HPDE6-E6E7 (cell line): Measurements from ENCODE around the gene PSKH1.

Experiments used
- DNase-seq: peaks from one replicate; pipeline ENCODE4 v3.0.0; 2011; ENCODE audit warnings: missing footprints; ENCODE audit errors: extremely low spot score

The PSKH1 gene

DNA sequence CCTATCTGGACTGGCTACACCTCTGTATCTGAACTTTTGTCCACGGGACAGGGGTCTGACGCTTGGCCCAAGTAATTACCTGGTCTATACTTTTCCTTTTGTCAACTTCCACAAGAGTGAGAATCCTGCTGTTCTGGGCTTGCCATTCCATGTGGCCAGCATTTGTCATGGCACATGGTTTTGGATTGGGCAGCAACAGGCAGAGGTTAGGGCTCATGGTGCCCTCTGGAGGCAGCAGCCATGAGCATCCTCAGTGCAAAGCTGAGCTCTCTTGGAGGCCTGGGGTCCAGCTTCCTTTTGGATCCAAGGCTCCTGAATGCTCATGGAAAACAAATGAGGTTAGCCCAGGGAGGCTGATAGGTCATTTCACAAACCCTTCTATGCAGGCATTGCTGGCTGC lies 27.7 kb upstream of the PSKH1 start:
- no peak for DNase-seq

GRCh38 chr16:67868290-67868689 lies 24.8 kb upstream of the PSKH1 start:
- no peak for DNase-seq

- DNase-seq, result no peak
Observed at GRCh38 chr16:67869653-67870052, 23.4 kb upstream of the PSKH1 start.

DNA sequence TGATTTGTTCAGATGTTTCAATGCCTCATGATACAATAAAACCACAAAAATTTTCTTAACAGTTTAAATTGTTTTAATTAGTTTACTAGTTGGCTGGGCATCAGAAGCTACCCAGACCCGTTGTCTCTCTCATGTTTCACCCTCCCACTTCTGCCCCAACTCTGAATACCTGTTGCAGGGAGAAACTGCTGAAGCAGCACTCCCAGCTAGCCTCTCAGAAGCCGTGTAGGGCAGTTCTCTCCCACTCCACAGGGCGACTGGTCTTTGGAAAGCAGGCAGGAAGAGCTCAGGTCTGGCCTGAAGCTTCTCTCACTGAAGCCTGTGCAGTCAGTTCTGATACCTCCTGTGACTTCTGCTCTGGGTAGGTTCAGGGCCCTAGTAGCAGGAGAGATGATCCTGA lies 21.8 kb upstream of the PSKH1 start:
- DNase-seq, result no peak

DNA sequence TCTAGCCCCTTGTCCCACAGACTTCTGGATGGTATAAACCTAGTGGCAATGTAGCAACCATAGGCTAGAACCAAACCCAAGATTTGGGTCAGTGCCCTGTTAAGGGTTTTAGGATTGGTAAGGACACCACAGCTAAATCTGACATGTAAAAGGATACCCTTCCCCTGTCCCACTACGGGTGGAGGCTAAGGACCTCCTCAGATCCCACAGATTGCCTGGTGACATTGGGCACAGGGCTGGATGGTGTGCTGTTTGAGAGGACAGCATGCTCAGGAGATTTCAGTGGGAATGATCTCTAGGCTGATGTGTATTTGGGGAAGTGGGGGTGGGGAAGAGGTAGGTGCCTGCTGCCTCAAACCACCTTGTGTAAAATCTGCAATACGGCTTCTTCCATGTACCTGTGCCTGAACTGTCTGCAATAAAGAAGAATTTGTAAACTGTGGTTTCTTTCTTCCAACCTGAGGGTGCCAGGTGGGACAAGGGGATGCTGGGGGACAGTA lies 20.9 kb upstream of the PSKH1 start:
- no peak for DNase-seq

DNA sequence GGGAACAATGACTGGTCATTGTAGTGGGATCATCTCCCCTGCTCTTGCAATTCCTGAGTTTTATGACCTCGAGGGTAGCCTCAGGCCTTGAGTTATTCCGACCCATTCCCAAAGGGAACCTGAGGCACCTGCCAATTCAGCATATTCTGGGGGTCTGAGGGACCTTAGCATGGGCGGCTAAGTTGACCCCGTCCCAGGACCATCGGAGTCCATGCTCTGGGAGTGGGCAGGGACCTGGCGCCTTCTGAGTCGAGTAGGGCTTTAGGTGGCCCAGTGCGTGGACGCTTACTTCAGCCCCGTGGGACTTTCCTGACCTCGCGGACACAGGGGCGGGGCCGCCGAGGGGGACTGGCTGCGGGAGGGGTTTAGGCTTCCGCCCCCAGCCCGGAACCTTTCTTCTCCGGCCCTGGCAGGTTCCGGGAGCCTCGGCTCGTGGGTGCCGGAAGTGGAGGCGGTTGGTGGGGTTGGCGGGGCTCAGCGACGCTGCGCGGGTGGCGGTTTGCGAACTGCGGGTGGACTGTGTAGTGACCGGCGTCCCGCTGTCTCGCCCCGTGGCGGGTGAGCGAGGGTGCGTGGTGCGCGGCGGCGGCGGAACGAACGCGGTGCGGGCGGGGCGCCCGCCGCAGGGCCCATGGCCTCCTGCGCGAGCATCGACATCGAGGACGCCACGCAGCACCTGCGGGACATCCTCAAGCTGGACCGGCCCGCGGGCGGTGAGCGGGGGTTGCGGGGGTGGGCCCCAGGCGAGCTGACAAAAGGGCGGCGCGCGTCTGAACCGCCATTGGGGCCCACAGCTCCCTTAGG lies 20.2 kb upstream of the PSKH1 start, which contains the start of gene EDC4:
Gene EDC4, plus strand, starts transcription at position 422 of the 804 bp plus-strand sequence. Its CDS starts 210 bp downstream, at position 632.
- peak; percentile 88 for DNase-seq

DNA sequence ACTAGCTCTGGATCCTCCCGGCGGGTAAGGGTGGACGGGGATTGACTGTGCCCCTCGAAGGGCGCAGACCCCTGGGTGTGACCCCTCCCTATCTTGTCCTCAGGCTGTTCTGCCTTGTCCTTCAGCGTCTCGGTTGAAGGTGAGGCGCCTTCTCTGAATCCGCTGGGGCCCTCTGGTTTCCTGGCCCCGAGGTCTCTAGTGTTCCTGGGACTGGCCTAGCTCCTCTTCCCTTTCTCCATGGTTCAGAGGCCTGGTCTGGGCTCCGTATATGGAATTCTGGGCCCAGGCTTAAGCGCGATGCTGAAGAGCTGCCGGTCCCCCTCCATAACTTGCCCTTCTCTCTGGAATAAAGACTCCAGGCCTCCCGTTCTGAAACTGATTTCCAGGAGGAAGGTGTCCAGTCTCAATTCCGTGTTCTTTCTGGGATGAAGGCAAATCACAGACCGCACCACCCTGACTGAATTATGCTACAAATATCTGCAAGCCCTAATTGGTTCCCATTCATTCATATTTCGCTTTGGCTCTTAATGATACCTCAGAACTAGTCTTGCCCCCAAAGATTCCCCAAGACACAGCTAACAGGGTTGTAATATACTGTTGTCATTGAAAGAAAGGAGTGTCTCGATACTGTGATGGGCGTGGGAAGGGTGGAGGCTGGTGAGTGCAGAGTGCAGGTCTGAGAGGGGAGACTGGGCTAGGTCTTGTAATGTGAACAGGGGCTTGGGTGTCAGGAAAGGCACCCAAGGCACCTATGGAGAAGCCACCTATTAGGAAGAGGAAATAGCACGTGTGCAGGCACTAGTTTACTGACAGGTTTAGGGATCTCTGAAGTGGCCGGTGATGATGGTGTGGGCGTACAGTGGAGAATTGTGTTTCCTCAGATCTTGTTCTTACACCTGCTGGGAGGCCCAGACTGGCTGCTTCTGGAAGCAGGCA lies 19.4 kb upstream of the PSKH1 start:
- DNase-seq, result no peak

DNA sequence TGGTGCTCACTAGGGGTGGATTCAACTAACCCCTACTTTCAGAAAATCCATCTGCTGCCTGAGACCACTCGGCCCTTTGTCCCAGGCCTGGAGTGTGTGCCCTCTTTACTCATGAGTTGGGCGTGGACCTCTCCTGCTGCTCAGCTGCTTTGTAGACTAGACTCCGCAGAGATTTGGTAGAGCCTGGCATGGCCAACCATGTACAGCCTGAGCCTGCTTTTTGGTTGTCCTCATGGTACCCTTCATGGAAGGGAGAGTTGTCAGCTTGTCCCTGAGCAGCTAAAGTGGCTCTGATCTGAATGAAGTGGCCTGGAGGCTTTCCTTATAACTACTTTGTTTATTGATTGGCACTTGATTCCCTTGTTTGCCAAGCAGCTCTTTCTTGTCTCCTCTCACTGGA lies 18.7 kb upstream of the PSKH1 start:
- DNase-seq, result no peak

- no peak for DNase-seq
Observed at GRCh38 chr16:67877064-67877463, 16.0 kb upstream of the PSKH1 start.

DNA sequence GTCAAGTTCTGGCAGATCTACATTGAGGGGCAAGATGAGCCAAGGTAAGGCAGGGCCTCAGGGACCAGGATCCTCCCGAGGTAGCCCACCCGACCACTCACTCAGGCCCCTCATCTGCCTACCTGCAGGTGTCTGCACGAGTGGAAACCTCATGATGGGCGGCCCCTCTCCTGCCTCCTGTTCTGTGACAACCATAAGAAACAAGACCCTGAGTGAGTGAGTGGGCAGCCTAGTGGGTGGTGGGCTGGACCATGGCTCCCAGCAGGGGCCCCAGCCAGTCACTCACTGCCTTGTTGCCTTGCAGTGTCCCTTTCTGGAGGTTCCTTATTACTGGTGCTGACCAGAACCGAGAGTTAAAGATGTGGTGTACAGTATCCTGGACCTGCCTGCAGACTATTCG lies 14.8 kb upstream of the PSKH1 start:
- no peak for DNase-seq

DNA sequence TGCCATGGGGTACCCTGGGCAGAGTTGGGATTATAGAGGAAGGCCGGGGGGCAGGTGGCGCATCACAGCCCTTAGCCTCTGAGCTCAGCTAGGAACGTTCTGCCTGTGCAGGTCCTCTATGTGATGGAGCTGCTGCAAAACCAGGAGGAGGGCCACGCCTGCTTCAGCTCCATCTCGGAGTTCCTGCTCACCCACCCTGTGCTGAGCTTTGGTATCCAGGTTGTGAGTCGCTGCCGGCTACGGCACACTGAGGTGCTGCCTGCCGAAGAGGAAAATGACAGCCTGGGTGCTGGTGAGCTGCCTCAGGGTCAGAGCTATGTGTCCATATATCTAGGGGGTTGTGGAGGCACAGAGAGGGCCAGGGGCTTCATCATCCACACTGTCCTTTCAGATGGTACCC lies 14.2 kb upstream of the PSKH1 start:
- no peak for DNase-seq

GRCh38 chr16:67879462-67879861 lies 13.6 kb upstream of the PSKH1 start:
- no peak for DNase-seq

DNA sequence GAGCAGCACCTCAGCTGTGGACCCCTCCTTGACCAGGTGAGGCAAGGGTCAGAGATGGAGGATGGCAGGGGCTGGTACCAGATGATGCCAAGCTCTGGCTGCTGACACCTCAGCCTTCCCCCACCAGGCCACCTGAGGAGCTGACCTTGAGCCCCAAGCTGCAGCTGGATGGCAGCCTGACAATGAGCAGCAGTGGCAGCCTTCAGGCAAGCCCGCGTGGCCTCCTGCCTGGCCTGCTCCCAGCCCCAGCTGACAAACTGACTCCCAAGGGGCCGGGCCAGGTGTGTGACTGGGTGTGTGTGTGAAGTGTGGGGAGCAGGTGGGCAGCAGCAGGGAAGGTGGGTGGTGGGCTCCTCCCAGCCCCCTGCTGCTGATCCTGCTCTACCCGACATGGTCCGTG lies 13.1 kb upstream of the PSKH1 start:
- no peak for DNase-seq

DNA sequence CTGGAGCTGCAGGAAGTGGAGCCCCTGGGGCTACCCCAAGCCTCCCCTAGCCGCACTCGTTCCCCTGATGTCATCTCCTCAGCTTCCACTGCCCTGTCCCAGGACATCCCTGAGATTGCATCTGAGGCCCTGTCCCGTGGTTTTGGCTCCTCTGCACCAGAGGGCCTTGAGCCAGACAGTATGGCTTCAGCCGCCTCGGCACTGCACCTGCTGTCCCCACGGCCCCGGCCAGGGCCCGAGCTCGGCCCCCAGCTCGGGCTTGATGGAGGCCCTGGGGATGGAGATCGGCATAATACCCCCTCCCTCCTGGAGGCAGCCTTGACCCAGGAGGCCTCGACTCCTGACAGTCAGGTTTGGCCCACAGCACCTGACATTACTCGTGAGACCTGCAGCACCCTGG lies 12.5 kb upstream of the PSKH1 start:
- no peak for DNase-seq

- DNase-seq, result no peak
Observed at GRCh38 chr16:67881621-67882161, 11.4 kb upstream of the PSKH1 start.

- no peak for DNase-seq
Observed at GRCh38 chr16:67882374-67883145, 10.5 kb upstream of the PSKH1 start.

DNA sequence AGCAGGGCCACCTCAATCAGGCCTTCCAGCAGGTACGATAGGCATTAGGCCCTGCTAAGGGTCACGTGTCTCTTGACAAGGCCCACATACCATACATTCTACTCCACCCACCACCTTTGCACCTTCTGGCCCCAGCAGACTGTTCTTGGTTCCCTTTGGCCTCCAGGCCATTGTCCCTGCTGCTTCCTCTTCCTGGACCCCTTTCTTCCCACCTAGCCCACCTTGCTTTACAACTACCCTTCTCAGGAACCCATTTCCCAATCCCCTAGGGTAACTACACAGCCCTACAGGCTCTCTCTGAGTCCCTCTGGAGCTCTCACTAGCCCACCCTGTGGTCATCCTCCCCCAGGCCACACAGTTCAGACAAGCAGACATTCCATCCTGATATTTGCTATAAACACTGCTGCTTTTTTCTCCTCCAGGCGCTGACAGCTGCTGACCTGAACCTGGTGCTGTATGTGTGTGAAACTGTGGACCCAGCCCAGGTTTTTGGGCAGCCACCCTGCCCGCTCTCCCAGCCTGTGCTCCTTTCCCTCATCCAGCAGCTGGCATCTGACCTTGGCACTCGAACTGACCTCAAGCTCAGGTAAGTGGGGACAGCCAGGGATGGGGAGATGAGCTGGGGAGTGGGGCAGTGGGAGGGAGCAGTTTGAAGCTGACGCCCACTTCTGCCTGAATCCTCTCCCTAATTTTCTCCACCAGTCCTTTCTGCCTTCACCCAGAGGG lies 9.7 kb upstream of the PSKH1 start:
- DNase-seq, result no peak

DNA sequence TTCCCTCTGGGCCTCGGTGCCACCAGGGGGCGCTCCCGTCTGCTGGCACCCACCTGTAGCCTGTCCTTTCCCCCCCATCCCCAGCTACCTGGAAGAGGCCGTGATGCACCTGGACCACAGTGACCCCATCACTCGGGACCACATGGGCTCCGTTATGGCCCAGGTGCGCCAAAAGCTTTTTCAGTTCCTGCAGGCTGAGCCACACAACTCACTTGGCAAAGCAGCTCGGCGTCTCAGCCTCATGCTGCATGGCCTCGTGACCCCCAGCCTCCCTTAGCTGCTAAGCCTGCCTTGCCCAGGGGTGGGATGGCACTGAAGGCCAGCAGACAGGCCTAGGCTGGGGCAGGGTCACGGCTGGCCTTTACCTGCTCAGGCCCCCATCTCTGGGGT lies 9.2 kb upstream of the PSKH1 start:
- peak; percentile 86 for DNase-seq

DNA sequence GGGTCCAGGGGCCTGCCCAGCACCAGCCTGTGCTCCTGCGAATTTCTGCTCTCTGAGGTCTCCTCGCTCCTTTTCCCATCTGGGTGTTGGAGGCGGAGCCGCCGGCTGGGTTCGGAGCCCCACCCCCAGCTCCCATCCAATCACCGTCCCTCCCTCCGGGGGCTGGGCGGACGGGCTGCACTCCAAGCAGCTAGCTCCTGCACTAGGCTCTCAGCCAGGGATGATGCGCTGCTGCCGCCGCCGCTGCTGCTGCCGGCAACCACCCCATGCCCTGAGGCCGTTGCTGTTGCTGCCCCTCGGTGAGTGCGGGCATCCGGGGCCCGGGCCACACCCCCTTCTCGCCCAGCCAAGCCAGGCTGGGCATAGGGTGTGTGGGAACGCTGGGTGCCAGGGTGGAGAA lies 8.4 kb upstream of the PSKH1 start, which contains the start of gene NRN1L:
Gene NRN1L, plus strand, starts transcription at position 202 of the 400 bp plus-strand sequence. Its CDS starts 19 bp downstream, at position 221.
- DNase-seq, result peak; percentile 98

DNA sequence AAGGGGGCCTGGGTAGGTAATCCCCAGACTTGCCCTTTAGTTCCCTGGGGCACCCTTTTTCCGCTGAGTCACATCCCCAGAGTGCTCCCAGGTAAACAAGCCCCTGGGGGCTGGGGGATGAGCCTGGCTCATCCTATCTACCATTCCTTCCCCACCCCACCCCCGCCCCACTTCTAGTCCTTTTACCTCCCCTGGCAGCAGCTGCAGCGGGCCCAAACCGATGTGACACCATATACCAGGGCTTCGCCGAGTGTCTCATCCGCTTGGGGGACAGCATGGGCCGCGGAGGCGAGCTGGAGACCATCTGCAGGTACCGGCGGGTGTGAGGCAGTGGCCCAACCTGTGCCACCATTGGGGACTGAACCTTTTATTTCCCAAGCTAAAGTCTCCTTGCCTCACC lies 7.5 kb upstream of the PSKH1 start:
- no peak for DNase-seq

- DNase-seq, result no peak
Observed at GRCh38 chr16:67885976-67886375, 7.1 kb upstream of the PSKH1 start.
